Fibroblast of the aortic adventitia (primary cell): ENCODE measurements around the gene AKR1D1. TPM values are rescaled to one million over a fixed set of nuclear protein-coding genes. Genes with fewer than 3 reads are reported as not detected.
"Not testable (repeated sequence)": the region's sequence is repeated elsewhere in the genome, so short reads cannot be mapped to it uniquely, and the experiment has no call there.

Source experiments
- DNase-seq: peaks from one replicate; pipeline ENCODE4 v3.0.0-alpha.2; 2010; ENCODE audit warnings: low read depth
- H3K4me3 ChIP-seq: 2 replicates; pipeline ENCODE4 v1.5.1; 2011; ENCODE audit warnings: low read depth, mild to moderate bottlenecking, control low read depth, low read length, moderate library complexity
- total RNA-seq: library from RNA; depleted of rRNA; stranded (reverse); fragments of >200 nt; gene quantifications from 2 replicates; pipeline ENCODE4 v1.2.3, GENCODE V29; 2012; ENCODE audit warnings: low replicate concordance
- TF ChIP-seq, protein P1 (sequence below): IDR thresholded peaks from 2 replicates; pipeline ENCODE4 v1.5.1; 2011; ENCODE audit warnings: mild to moderate bottlenecking, low read length, control low read depth, inconsistent platforms; ENCODE audit not compliant: insufficient read depth

Gene AKR1D1
- total RNA-seq, 1 donor, result not detected

DNA sequence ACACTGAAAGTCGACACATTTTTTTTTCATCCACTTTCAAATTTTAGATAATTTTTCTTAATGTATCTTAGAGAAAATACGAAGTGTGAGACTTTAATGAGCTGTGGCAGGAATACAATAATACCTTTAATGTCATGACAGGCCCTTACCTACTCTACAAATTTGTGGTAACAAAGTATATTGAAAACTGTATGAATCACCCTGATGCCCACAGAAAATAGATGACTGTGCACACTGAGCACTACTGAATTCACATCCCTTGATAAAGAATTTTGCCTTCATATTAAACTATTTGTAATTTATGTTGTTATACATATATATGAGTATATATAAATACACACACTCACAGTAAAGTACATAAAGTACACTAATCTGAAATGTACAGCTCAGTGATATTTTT, 51.7 kb downstream of the AKR1D1 start:
- no peak overlapping the region for H3K4me3 ChIP-seq
- no peak for DNase-seq
- TF ChIP-seq, protein P1, sequence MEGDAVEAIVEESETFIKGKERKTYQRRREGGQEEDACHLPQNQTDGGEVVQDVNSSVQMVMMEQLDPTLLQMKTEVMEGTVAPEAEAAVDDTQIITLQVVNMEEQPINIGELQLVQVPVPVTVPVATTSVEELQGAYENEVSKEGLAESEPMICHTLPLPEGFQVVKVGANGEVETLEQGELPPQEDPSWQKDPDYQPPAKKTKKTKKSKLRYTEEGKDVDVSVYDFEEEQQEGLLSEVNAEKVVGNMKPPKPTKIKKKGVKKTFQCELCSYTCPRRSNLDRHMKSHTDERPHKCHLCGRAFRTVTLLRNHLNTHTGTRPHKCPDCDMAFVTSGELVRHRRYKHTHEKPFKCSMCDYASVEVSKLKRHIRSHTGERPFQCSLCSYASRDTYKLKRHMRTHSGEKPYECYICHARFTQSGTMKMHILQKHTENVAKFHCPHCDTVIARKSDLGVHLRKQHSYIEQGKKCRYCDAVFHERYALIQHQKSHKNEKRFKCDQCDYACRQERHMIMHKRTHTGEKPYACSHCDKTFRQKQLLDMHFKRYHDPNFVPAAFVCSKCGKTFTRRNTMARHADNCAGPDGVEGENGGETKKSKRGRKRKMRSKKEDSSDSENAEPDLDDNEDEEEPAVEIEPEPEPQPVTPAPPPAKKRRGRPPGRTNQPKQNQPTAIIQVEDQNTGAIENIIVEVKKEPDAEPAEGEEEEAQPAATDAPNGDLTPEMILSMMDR, result no peak

DNA sequence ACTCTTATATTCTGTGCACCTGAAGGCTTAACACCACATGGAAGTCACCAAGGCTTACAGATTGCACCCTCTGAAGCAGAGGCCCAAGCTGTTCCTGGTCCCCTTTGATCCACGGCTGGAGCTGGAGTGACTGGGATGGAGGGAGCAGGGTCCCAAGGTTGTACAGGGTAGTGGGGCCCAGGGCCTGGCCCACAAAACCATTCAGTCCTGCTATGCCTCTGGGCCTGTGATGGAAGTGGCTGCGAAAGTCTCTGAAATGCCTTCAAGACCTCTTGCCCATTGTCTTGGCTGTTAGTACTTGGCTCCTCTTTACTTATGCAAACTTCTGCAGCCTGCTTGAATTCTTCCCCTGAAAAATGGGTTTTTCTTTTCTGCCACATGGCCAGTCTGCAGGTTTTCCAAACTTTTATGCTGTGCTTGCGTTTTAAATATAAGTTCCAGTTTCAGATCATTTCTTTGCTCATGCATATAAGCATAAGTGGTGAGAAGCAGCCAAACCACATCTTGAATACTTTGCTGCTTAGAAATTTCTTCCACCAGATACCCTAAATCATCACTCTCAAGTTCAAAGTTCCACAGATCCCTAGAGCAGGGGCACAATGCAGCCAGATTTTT, 53.4 kb downstream of the AKR1D1 start:
- TF ChIP-seq, protein P1, result no peak
- no peak overlapping the region for H3K4me3 ChIP-seq
- no peak for DNase-seq

DNA sequence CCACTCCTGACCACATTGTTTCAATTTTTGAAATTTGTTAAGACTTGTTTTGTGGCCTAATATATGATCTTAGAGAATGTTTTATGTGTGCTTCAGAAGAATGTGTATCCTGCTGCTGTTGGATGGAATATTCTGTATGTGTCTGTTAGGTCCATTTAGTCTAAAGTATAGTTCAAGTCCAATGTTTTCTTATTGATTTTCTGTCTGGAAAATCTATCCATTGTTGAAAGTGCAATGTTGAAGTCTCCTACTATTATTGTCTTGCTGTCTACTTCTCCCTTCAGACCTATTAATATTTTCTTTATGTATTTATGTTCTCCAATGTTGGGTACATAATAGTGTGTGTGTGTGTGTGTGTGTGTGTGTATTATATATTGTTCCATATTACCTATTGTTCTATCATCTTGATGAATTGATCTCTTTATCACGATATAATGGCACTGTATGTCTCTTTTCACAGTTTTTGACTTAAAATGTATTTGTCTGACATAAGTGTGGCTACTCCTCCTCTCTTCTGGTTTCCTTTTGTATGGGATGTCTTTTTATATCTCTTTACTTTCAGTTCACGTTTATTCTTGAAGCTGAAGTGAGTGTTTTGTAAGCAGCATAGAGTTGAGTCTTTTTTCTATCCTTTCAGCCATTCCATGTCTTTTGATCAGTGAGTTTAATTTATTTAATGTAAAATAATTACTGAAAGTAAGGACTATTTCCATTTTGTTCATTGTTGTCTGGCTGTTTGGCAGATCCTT, 61.3 kb downstream of the AKR1D1 start:
- no peak for DNase-seq
- no peak overlapping the region for H3K4me3 ChIP-seq
- TF ChIP-seq, protein P1, result no peak

DNA sequence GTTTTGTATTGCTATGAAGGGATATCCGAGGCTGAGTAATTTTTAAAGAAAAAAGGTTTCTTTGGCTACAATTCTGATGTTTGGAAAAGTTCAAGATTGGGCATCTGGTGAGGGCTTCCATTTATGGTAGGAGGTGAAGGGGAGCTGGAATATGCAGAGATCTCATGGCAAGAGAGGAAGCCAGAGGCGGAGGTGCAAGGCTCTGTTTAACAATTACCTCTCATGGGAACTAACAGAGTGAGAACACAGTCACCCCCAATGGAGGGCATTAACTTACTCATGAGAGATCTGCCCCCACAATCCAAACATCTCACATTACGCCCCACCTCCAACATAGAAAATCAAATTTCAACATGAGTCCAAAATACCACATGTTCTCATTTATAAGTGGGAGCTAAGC, 62.0 kb downstream of the AKR1D1 start:
- no peak overlapping the region for H3K4me3 ChIP-seq
- TF ChIP-seq, protein P1, result no peak
- no peak for DNase-seq

DNA sequence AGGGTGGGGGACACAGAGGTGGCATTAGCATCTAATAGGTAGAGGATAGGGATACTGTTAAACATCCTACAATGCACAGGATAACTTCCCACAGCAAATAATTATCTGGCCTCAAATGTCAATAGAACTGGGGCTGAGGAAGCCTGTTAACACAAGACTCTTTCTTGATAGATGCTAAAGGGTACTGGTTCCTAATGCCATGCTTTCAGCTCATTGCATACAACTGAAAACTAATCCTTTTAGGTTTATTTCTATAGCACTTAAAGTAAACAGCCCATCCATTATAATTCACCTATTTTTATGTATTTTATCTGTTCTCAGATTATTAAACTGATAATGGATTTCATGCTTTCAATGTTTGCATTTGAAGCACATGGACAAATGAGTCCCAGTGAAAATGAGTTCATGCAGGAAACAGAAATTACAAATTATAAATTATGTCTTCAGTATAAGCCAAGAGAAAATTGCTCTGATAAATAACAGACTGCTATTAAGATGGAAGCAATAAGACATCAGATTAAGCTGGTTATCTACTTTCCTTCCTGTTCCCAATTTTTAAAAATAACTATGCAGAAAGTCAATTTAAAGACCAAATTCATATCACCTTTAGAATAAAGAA, 66.4 kb downstream of the AKR1D1 start:
- TF ChIP-seq, protein P1, result no peak
- H3K4me3 ChIP-seq, result no peak overlapping the region
- no peak for DNase-seq

DNA sequence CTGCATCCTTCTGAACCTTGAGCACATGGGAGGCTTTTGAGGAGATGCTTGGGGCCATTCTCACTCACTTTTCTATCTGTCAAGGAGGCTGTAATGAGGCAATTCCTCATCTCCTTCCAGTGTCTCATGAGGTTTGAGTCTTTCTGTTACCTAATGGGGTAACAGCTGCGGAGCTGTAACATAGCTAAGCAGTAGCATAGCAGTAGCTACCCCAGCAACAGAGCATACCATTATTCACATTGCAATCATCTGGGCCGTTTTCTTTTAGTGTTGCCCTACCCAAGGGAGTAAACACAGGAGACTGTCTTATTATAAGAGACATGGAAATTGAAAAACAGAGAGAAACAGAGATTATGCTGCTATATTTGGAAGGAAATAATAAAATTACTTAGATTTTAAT, 68.7 kb downstream of the AKR1D1 start:
- H3K4me3 ChIP-seq, result no peak overlapping the region
- no peak for DNase-seq
- TF ChIP-seq, protein P1, result no peak

DNA sequence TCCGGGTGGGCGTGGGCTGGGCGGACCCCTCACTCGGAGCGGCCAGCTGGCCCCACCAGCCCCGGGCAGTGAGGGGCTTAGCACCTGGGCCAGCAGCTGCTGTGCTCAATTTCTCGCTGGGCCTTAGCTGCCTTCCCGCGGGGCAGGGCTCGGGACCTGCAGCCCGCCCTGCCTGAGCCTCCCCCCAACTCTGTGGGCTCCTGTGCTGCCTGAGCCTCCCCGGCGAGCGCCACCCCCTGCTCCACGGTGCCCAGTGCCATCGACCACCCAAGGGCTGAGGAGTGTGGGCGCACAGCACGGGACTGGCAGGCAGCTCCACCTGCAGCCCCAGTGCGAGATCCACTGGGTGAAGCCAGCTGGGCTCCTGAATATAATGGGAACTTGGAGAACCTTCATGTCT, 70.0 kb downstream of the AKR1D1 start:
- DNase-seq, H3K4me3 ChIP-seq: not testable (repeated sequence)

DNA sequence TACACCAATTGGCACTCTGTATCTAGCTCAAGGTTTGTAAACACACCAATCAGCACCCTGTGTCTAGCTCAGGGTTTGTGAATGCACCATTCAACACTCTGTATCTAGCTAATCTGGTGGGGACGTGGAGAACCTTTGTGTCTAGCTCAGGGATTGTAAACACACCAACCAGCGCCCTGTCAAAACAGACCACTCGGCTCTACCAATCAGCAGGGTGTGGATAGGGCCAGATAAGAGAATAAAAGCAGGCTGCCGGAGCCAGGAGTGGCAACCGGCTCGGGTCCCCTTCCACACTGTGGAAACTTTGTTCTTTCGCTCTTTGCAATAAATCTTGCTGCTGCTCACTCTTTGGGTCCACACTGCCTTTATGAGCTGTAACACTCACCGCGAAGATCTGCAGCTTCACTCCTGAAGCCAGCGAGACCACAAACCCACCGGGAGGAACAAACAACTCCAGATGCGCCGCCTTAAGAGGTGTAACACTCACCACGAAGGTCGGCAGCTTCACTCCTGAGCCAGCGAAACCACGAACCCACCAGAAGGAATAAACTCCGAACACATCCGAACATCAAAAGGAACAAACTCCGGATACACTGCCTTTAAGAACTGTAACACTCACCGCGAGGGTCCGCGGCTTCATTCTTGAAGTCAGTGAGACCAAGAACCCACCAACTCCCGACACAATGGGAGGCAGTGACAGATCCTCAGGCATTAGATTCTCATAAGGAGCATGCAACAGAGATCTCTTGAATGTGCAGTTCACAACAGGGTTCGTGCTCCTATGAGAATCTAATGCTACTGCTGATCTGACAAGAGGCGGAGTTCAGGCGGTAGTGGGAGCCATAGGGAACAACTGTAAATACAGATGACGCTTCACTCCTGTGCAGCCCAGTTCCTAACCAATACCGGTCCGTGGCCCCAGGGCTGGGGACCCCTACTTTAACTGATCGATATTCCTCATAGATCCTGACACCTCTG, 70.8 kb downstream of the AKR1D1 start:
- H3K4me3 ChIP-seq, DNase-seq: not testable (repeated sequence)
